GM19438 (cell line): Measurements from ENCODE around the gene REEP3.
A peak's percentile ranks its signal among the peaks of the same experiment; 100 is the strongest.
"Not testable (repeated sequence)": the region's sequence is repeated elsewhere in the genome, so short reads cannot be mapped to it uniquely, and the experiment has no call there.

Experiments
- ATAC-seq: cut with Tn5 transposase; IDR thresholded peaks from one replicate; pipeline ENCODE4 v1.9.1; 2021; ENCODE audit warnings: low read depth; ENCODE audit not compliant: unreplicated experiment

Gene REEP3

GRCh38 chr10:63520500-63521415 lies at the start of gene REEP3:
Gene REEP3, plus strand, starts transcription at chr10:63521401. Its CDS starts 145 bp downstream, at chr10:63521546.
- peak; percentile 78 for ATAC-seq

DNA sequence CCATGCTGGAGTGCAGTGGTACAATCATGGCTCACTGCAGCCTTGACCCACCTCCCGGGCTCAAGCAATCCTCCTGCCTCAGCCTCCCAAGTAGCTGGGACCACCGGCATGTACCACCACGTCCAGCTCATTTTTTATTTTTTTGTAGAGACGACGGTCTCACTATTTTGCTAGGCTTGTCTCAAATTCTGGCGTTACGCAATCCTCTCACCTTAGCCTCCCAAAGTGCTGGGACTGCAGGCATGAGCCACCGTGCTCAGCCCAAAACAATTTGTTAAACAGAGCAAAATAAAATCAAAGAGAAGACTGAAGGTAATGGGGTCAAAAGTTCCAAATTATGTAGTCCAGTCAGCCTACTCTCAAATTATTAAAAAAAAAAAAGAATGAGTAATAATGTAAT lies 46.7 kb upstream of the REEP3 start:
- ATAC-seq: no peak

DNA sequence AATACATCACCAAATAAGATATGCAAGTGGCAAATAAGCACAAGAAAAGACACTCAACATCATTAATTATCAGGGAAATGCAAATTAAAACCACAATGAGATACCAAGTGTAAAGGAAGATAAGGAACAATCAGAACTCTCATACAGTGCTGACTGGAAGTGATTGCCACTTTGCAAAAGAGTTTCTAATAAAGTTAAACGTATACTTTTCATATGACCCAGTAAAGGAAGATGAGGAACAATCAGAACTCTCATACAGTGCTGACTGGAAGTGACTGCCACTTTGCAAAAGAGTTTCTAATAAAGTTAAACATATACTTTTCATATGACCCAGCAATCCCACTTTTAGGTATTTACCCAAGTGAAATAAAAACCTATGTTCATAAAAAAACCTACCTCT lies 43.3 kb upstream of the REEP3 start:
- ATAC-seq: no peak

- ATAC-seq: no peak
Observed at GRCh38 chr10:63478564-63478963, 42.6 kb upstream of the REEP3 start.

DNA sequence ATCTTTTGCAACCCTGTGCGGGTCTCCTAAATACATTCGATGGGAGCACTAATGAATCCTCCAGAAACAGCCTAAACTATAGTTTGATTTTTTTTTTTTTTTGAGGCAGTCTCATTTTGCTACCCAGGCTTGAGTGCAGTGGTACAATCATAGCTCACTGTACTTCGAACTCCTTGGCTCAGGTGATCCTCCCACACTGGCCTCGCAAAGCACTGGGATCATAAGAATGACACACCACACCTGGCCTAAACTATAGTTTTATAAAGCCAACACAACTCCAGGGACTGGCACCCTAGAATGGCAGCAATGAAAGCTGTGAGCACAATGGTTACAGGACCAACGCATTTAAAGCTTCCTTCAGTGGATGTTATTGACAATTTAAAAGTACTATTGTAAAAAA lies 41.0 kb upstream of the REEP3 start:
- ATAC-seq: no peak

DNA sequence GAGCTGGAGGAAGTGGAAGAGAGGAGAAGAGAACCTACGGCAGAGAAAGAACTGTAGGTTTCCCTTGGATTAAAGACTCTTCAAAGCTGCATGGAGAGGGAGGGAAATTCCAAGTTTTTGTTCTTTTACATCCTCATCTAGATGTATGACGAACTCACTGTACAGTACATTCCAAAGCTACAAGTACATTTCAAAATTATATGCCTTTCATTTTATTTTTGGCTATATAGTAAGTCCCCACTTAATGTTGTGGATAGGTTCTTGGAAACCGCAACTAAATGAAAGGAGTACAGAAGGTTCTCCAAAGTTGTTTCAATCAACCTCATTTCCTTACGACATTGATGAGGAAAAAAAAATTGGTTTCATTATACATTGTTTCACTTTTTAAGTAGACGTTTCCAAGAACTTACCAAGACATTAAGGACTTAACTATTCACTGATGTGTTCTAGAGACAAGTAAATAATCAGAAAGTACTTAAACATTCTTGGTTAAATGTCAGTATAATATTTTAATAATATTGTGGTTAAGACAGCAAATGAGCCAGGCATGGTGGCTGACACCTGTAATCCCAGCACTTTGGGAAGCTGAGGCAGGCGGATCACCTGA lies 39.3 kb upstream of the REEP3 start:
- ATAC-seq: no peak

- no peak for ATAC-seq
Observed at GRCh38 chr10:63483983-63484382, 37.2 kb upstream of the REEP3 start.

- no peak for ATAC-seq
Observed at GRCh38 chr10:63487990-63488389, 33.2 kb upstream of the REEP3 start.

GRCh38 chr10:63489838-63490237 lies 31.4 kb upstream of the REEP3 start:
- ATAC-seq: no peak

DNA sequence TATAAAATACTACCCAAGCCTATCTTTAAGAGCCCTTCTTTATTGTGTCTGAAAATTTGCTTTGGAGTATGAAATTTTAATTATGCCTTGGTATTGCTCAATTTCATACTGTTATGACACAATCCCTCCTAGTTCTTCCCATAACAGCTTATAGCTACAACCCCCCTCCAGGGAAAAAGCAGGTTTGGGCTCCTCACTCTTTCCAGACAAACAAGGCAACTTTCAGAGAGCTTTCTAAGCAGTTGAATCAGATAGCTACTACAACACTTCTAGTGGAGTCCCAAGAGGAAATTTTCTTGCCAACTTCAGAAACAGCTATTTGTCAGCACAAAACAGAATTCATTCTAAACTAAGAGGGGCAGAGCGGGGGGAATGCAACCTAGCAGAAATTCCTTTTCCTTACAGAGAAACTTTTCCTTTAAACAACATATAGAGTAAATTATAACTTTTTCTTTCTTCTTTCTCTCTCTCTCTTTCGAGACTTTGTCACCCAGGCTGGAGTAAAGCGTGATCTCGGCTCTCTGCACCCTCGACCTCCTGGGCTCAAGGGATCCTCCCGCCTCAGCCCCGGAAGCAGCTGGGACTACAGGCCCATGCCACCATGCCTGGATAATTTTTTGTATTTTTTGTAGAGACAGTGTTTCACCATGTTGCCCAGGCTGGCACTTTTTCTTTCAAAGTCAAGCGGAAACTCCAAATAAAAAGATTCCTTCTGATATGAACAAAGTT lies 29.4 kb upstream of the REEP3 start:
- ATAC-seq: no peak

- not testable (repeated sequence) for ATAC-seq
Observed at GRCh38 chr10:63492317-63492690, 28.9 kb upstream of the REEP3 start.

DNA sequence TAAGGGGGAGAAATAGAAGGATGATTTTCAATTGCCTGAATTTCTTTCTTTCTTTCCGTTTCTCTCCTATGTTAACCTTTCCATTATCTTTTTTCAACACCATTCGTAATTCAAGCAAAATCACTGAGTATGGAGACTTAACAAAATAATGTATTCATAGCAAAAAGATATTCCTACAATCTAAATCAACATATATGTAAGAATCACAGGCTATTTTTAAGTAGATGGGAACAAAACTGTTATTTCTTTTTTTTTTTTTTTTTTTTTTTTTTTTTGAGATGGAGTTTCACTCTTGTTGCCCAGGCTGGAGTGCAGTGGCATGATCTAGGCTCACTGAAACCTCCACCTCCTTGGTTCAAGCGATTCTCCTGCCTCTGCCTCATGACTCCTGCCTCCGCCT lies 28.2 kb upstream of the REEP3 start:
- no peak for ATAC-seq

- ATAC-seq: no peak
Observed at GRCh38 chr10:63494951-63495350, 26.2 kb upstream of the REEP3 start.

DNA sequence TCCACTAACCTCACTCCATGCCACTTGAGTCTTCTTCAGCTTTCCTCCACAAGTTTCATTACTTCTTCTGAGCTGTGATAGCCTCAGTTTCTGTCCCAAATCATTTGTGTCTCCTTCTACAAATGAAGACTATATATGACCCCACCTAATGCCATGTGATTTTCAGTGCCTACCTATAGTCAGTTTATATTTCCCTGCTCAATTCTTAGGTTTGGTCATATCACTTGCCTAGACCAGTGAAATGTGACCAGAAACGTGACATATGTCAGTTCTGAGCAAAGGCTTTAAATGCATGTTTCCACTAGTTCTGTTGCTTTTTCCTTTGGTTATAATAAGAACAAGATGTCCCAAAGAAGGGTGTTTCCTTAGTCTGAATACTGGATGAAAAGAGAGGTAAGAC lies 24.6 kb upstream of the REEP3 start:
- ATAC-seq: no peak

DNA sequence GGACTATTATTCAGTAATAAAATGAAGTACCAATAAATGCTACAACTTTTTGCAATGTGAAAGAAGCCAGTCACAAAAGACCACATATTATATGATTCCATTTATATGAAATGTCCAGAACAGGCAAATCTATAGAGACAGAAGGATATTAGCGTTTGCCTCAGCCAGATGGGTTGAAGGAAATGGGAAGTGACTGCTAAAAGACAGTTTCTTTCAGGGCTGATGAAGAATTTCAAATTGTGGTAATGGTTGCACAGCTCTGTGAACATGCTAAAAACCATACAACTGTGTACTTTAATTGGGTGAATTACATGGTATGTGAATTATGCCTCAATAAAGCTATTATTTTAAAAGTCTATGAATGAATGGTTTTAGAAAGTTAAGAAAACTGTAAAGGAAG lies 23.9 kb upstream of the REEP3 start:
- ATAC-seq: no peak

- ATAC-seq: no peak
Observed at GRCh38 chr10:63498665-63499064, 22.5 kb upstream of the REEP3 start.

DNA sequence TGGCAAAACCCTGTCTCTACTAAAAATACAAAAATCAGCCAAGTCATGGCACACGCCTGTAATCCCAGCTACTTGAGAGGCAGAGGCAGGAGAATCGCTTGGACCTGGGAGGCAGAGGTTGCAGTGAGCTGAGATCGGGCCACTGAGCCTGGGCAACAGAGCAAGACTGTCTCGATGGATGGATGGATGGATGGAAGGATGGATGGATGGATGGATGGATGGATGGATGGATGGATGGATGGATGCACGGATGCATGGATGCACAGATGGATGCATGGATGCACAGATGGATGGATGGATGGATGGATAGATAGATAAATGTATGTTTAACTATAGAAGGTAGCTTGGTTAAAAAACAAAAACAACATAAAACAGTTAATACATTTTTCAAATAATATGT lies 20.6 kb upstream of the REEP3 start:
- not testable (repeated sequence) for ATAC-seq

DNA sequence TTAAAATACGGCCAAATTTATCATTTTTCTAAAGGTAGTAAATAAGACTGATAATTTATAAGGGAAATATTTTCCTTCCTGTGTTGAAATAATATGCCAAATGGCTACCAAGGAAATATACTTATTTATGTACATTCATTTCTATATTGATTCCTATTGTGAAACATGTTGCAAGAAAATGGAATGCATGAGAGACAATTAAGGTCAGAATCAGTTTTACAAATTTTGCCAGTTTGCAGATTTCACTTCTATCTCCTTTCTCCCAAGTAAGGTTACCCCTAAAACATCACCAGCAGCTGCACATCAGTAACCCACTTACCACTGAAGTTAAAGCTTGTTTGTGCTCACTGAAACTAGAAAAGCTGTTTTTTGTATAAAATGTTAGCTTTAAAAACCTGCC lies 19.2 kb upstream of the REEP3 start:
- ATAC-seq: no peak

DNA sequence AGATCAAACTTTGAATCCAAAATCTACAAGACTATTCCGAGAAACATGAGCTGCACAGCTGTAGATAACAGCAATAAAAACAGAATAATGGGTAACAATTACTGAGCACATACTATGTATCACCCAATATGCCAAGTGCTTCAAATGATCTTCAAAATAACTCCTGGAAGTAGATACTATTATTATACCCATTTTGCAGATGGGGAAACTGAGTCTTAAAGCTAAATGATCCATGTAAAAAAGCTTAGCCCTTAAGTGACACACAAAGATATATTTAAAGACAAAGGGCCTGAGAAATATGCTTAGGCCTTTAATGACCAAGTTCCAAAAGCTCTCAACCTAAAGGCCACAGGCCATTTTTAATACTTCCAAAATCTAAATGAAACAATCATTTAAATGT lies 18.4 kb upstream of the REEP3 start:
- no peak for ATAC-seq

GRCh38 chr10:63503395-63503794 lies 17.8 kb upstream of the REEP3 start:
- no peak for ATAC-seq

DNA sequence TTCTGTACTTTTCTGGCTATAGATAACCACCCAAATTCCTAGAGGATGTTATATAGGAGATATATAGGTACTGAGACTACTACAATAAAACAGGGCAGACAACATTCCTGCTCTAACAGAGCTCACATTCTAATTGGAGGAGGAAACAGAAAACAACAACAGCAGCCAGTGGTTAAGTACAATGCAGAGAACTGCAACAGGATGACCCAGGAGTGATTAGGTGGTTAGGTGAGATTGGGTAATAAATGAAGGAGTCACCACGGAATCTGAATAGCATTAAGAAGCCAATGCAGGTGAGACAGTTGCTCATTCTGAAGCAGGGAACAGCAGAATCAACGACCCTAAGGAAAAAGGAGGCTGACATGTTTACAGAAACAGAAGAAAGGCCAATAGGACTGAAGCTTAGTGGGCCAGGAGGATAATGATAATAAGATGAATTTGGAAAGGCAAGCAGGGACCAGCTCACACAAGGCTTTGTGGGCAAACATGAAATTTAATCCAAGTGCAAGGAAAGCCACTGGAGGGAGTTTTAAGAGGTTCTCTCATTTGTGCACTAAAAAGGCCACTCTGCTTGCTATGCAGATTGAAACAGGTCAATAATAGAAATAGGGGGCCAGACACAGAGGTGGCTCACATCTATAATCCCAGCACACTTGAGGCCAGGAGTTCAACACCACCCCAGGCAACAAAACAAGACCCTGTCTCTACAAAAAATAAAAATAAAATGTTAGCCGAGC lies 16.9 kb upstream of the REEP3 start:
- ATAC-seq: no peak
